Measurements from ENCODE around the gene COL5A1.

Gene COL5A1

GRCh38 chr9:134887219-134887618 lies 245.6 kb downstream of the COL5A1 start:
- Histone ChIP-seq H3K27me3 (peaks cover 0 to 35% of the 10 kb centered on the region in 2 donors), H3K36me3 (no peaks in the 10 kb centered on the region), H3K4me3 (no peak overlapping the region), H3K27ac (no peak overlapping the region), H3K9me3 (no peaks in the 10 kb centered on the region), H3K4me1 (no peaks in the 10 kb centered on the region)
- TF ChIP-seq CTCF (IDR thresholded peaks at IDR 0.05): no peak
- no peak for DNase-seq
- intact Hi-C loops (cut with DNase I; ENCODE audit: low total_unique reads): no loop called here

GRCh38 chr9:134887686-134888602 lies 246.3 kb downstream of the COL5A1 start:
- Histone ChIP-seq H3K9me3 (no peaks in the 10 kb centered on the region), H3K27ac (no peak overlapping the region), H3K27me3 (peaks cover 0 to 31% of the 10 kb centered on the region in 2 donors), H3K4me1 (no peaks in the 10 kb centered on the region), H3K36me3 (no peaks in the 10 kb centered on the region), H3K4me3 (no peak overlapping the region)
- intact Hi-C loops (cut with DNase I; ENCODE audit: low total_unique reads): no loop called here
- DNase-seq: peak in 1 of 2 donors; percentile 47
- no peak for TF ChIP-seq CTCF (IDR thresholded peaks at IDR 0.05)

GRCh38 chr9:134888603-134889190 lies 247.1 kb downstream of the COL5A1 start:
- Histone ChIP-seq H3K4me3 (no peak overlapping the region), H3K9me3 (no peaks in the 10 kb centered on the region), H3K27ac (no peak overlapping the region), H3K27me3 (peaks cover 0 to 32% of the 10 kb centered on the region in 2 donors), H3K4me1 (no peaks in the 10 kb centered on the region), H3K36me3 (no peaks in the 10 kb centered on the region)
- no peak for DNase-seq
- intact Hi-C loops (cut with DNase I; ENCODE audit: low total_unique reads): no loop called here
- TF ChIP-seq CTCF (IDR thresholded peaks at IDR 0.05): no peak

GRCh38 chr9:134889386-134890154 lies 248.0 kb downstream of the COL5A1 start:
- H3K36me3 ChIP-seq: no peaks in the 10 kb centered on the region
- H3K9me3 ChIP-seq: no peaks in the 10 kb centered on the region
- no peak overlapping the region for H3K4me3 ChIP-seq
- H3K27me3 ChIP-seq: peaks cover 0 to 31% of the 10 kb centered on the region in 2 donors
- no peaks in the 10 kb centered on the region for H3K4me1 ChIP-seq
- no peak for TF ChIP-seq CTCF (IDR thresholded peaks at IDR 0.05)
- H3K27ac ChIP-seq: no peak overlapping the region
- DNase-seq: no peak
- intact Hi-C loops (cut with DNase I; ENCODE audit: low total_unique reads): no loop called here

GRCh38 chr9:134890155-134890495 lies 248.5 kb downstream of the COL5A1 start:
- Histone ChIP-seq H3K9me3 (no peaks in the 10 kb centered on the region), H3K36me3 (no peaks in the 10 kb centered on the region), H3K27me3 (peaks cover 0 to 26% of the 10 kb centered on the region in 2 donors), H3K27ac (no peak overlapping the region), H3K4me1 (no peaks in the 10 kb centered on the region), H3K4me3 (no peak overlapping the region)
- intact Hi-C loops (cut with DNase I; ENCODE audit: low total_unique reads): no loop called here
- no peak for TF ChIP-seq CTCF (IDR thresholded peaks at IDR 0.05)
- no peak for DNase-seq

Measured in tibial artery (tissue), 4 donors.